Activated CD4-positive, alpha-beta T cell treated with anti-CD3 and anti-CD28 coated beads, Interleukin-2, amount 10 ng/mL, durations not matched to agents 7 days and 5 days (primary cell): ENCODE measurements around the gene MCF2L. TPM values are rescaled to one million over a fixed set of nuclear protein-coding genes. Genes with fewer than 3 reads are reported as not detected.

Source experiments
- CTCF ChIA-PET: fragments of 350-600 bp; sonication (Branson Sonifier 250); formaldehyde crosslinking; loops from one replicate; lab custom pipeline; 2021; ENCODE audit warnings: antibody characterized with exemption; lab: Charles Lee
- POLR2A ChIA-PET: fragments of 350-600 bp; sonication (Branson Sonifier 250); formaldehyde crosslinking; loops from one replicate; lab custom pipeline; 2021; ENCODE audit warnings: antibody characterized with exemption; lab: Charles Lee
- DNase-seq: peaks from one replicate; pipeline ENCODE4 v3.0.0-alpha.2; 2020
- H3K27ac Mint-ChIP-seq: one replicate; pipeline ENCODE4 v1.8.0; 2021; ENCODE audit warnings: mild to moderate bottlenecking, moderate library complexity, mixed read lengths
- H3K27me3 Mint-ChIP-seq: one replicate; pipeline ENCODE4 v1.8.0; 2021; ENCODE audit warnings: mixed read lengths
- H3K36me3 Mint-ChIP-seq: one replicate; pipeline ENCODE4 v1.8.0; 2021; ENCODE audit warnings: low read depth, mixed read lengths
- H3K4me1 Mint-ChIP-seq: one replicate; pipeline ENCODE4 v1.8.0; 2021; ENCODE audit warnings: mixed read lengths
- H3K4me3 Mint-ChIP-seq: one replicate; pipeline ENCODE4 v1.8.0; 2021; ENCODE audit warnings: mild to moderate bottlenecking, moderate library complexity, mixed read lengths
- H3K9me3 Mint-ChIP-seq: one replicate; pipeline ENCODE4 v1.8.0; 2021; ENCODE audit warnings: mixed read lengths
- total RNA-seq, 2 experiments: library from RNA; stranded (reverse); gene quantifications; one replicate each; pipeline ENCODE4 v1.2.3, GENCODE V29; 2021

Gene MCF2L
- total RNA-seq, 2 experiments from 2014 or later: 1.2 to 1.4 TPM

DNA sequence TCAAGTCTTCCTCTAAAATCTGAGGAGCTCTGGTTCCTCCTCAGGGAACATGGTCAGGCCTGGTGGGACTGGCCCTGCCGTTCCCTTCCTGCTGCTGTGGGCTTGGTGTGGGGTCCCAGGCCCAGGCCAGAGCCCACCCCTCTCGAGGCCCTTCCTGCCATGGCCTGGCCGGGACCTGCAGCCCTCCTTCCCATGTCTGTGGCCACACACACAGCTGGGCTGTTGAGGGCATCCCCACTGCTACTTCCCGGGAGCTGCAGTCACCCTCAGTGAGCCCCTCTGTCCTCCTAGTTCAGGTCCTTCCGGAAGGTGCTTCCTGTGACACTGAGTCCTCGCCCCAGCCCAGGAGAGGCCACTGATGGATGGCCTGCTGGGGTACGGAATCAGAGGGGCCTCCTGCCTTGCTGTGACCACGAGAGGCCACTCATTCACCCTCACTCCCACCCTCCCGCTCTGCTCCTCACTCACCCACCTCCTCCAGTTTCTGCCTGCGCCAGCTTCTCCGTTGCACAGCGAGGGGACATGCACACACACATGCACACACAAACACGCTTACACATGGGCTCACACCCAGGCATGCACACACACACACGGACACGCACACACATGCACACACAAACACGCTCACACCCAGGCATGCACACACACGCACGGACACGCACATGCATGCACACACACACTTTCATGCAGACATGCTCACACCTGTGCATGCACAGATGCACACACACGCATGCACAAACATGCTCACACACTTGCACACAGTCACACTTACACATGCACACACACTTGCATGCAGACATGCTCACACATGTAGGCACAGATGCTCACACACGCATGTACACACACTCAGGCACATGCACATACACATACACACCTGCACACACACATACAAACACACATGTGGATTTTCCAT lies 7.3 kb upstream of the MCF2L start:
- DNase-seq: no peak
- POLR2A ChIA-PET: no interaction called here
- no peak overlapping the region for H3K27ac Mint-ChIP-seq
- no peaks in the 10 kb centered on the region for H3K9me3 Mint-ChIP-seq
- no peak overlapping the region for H3K4me3 Mint-ChIP-seq
- CTCF ChIA-PET: no interaction called here
- H3K27me3 Mint-ChIP-seq: no peaks in the 10 kb centered on the region
- H3K36me3 Mint-ChIP-seq: no peaks in the 10 kb centered on the region
- H3K4me1 Mint-ChIP-seq: no peaks in the 10 kb centered on the region

GRCh38 chr13:112962396-112962795 lies 6.6 kb upstream of the MCF2L start:
- ChIA-PET POLR2A (no interaction called here), CTCF (no interaction called here)
- no peaks in the 10 kb centered on the region for H3K4me1 Mint-ChIP-seq
- H3K27me3 Mint-ChIP-seq: no peaks in the 10 kb centered on the region
- no peak overlapping the region for H3K4me3 Mint-ChIP-seq
- DNase-seq: no peak
- H3K27ac Mint-ChIP-seq: no peak overlapping the region
- no peaks in the 10 kb centered on the region for H3K36me3 Mint-ChIP-seq
- no peaks in the 10 kb centered on the region for H3K9me3 Mint-ChIP-seq

DNA sequence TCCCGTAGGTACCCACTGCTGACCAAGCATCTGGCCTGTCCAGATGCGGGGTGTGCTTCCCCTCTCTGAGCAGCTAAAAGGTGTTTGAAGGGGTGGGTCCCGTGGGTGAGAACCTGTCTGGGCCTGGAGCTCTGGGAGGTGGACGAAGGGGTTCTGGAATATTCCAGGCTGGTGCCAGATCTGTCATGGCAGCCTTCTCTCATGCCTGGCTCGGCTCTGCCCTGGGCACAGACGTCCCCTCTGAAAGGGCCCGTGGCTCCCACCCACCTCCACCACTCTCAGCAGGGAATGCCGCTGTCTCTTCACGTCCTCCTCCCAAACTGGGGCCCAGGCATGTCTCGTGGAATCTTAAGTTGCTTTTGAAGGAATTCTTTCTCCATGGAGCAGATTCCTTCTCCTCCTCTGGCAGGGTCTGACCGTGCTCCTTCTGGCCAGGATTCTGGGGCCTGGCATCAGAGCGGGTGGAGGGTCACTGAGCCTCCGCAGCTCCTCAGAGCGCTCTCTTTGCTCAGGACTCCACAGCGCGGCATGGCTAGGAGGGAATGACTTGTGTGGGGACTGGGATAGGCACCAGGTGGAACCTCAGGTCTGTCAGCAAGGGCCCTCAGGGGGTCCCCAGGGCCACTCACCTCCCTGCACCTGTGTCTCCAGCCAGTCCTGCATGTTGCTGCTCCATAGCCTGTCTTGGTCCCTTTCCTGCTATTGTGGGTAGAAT lies 5.9 kb upstream of the MCF2L start:
- ChIA-PET POLR2A (no interaction called here), CTCF (no interaction called here)
- no peaks in the 10 kb centered on the region for H3K9me3 Mint-ChIP-seq
- H3K4me3 Mint-ChIP-seq: no peak overlapping the region
- no peaks in the 10 kb centered on the region for H3K36me3 Mint-ChIP-seq
- H3K27me3 Mint-ChIP-seq: peaks cover 5% of the 10 kb centered on the region
- no peak for DNase-seq
- peaks cover 4% of the 10 kb centered on the region for H3K4me1 Mint-ChIP-seq
- H3K27ac Mint-ChIP-seq: no peak overlapping the region

DNA sequence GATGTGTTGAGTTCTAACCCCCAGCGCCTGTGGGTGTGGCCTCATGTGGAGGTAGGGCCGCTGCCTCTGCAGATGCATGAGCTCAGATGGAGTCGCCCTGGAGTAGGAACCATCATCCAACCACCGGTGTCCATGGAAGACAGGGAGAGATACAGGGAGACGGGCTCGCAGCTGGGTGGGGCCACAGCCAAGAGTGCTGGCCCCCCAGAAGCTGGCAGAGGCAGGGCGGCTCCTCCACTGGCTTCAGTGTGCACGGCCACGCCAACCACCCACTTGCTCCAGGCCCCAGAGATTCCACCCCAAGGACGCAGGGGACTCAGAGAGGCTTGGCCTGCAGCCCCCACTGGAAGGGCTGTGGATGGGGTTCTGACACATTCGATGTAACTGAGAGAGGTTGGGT lies 5.4 kb upstream of the MCF2L start:
- Mint-ChIP-seq H3K4me3 (no peak overlapping the region), H3K27me3 (peaks cover 6% of the 10 kb centered on the region), H3K27ac (no peak overlapping the region), H3K36me3 (no peaks in the 10 kb centered on the region), H3K9me3 (no peaks in the 10 kb centered on the region), H3K4me1 (peaks cover 6% of the 10 kb centered on the region)
- ChIA-PET POLR2A (no interaction called here), CTCF (interaction anchor here (0.6 kb wide), 1 partner anchor 20 kb away, joined by 3 read pairs; no protein-coding TSS in a partner anchor)
- no peak for DNase-seq

DNA sequence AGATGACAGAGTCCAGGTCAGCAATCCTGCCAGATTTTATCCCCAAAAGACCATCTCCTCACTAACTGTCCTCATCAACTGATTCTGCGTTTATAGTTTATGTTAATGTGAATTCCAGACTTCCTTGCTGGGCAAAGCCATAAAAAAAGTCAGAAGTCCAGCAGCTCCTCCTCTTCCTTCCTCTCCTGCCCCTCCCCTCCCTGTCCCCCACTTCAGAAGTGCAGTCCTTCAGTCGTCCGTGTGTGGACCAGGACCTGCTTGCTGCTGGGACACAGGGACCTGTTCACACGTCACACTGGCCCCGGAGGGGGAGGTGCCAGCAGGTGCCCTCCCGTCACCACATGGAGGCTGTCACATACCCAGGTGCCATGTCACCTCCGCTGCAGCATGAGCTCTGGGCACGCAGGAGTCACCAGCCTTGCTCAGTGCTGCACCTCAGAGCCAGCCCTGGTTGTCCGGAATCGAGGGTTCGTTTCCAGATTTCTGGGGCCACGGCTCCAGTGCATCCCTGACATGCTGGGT lies 4.0 kb upstream of the MCF2L start:
- peaks cover 15% of the 10 kb centered on the region for H3K4me1 Mint-ChIP-seq
- H3K36me3 Mint-ChIP-seq: peaks cover 2% of the 10 kb centered on the region
- H3K4me3 Mint-ChIP-seq: no peak overlapping the region
- DNase-seq: no peak
- ChIA-PET CTCF (no interaction called here), POLR2A (no interaction called here)
- H3K9me3 Mint-ChIP-seq: no peaks in the 10 kb centered on the region
- peaks cover 15% of the 10 kb centered on the region for H3K27me3 Mint-ChIP-seq
- H3K27ac Mint-ChIP-seq: no peak overlapping the region

GRCh38 chr13:112965573-112966115 lies 3.4 kb upstream of the MCF2L start:
- Mint-ChIP-seq H3K9me3 (no peaks in the 10 kb centered on the region), H3K27ac (no peak overlapping the region), H3K27me3 (peaks cover 22% of the 10 kb centered on the region), H3K36me3 (peaks cover 2% of the 10 kb centered on the region), H3K4me1 (peaks cover 15% of the 10 kb centered on the region), H3K4me3 (no peak overlapping the region)
- ChIA-PET POLR2A (interaction anchor here (0.6 kb wide), 1 partner anchor 288 kb away, joined by 3 read pairs; no protein-coding TSS in a partner anchor), CTCF (no interaction called here)
- DNase-seq: no peak

GRCh38 chr13:112966776-112967175 lies 2.2 kb upstream of the MCF2L start:
- H3K9me3 Mint-ChIP-seq: no peaks in the 10 kb centered on the region
- H3K36me3 Mint-ChIP-seq: peaks cover 2% of the 10 kb centered on the region
- no peak overlapping the region for H3K27ac Mint-ChIP-seq
- POLR2A ChIA-PET: no interaction called here
- no peak overlapping the region for H3K4me3 Mint-ChIP-seq
- DNase-seq: no peak
- peaks cover 22% of the 10 kb centered on the region for H3K27me3 Mint-ChIP-seq
- H3K4me1 Mint-ChIP-seq: peaks cover 15% of the 10 kb centered on the region
- CTCF ChIA-PET: no interaction called here

DNA sequence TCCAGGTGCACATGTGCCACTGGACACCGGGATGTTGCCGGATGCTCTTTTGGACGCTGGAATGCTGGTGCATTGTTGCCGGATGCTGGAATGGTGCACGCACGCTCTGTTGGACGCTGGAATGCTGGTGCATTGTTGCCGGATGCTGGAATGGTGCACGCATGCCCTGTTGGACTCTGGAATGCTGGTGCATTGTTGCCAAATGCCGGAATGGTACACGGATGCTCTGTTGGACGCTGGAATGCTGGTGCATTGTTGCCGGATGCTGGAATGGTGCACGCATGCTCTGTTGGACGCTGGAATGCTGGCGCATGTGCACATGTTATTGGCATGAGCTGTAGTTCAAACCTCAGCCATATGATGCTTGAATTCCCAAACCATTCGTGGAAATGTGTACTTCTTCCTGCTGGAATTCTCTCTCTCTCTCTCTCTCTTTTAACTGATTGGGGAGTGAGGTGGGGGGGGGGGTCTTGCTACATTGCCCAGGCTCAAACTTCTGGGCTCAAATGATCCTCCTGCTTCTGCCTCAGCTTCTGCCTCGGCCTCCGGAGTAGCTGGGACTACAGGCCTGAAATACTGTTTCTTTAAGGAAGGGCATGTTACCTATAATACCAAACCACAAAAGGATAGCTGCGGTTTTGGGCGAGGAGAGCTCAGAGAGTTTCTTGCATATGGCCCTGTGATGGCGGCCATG lies 1.2 kb upstream of the MCF2L start:
- no peak overlapping the region for H3K27ac Mint-ChIP-seq
- no peaks in the 10 kb centered on the region for H3K9me3 Mint-ChIP-seq
- POLR2A ChIA-PET: no interaction called here

GRCh38 chr13:112968380-112968909 lies 569 bp upstream of the MCF2L start:
- H3K27me3 Mint-ChIP-seq: peaks cover 22% of the 10 kb centered on the region
- H3K36me3 Mint-ChIP-seq: peaks cover 2% of the 10 kb centered on the region
- H3K27ac Mint-ChIP-seq: no peak overlapping the region
- peak; percentile 29 for DNase-seq
- peaks cover 15% of the 10 kb centered on the region for H3K4me1 Mint-ChIP-seq
- no peaks in the 10 kb centered on the region for H3K9me3 Mint-ChIP-seq
- ChIA-PET CTCF (interaction anchor here (0.6 to 1.6 kb wide), 2 partner anchors 10 to 16 kb away, joined by 4 to 5 read pairs; no protein-coding TSS in a partner anchor), POLR2A (no interaction called here)
- peak overlapping the region; percentile 56 for H3K4me3 Mint-ChIP-seq

More for the DNA sequence above, 1.2 kb upstream of the MCF2L start:
- DNase-seq: no peak
- H3K36me3 Mint-ChIP-seq: peaks cover 2% of the 10 kb centered on the region
- peak overlapping the region; percentile 56 for H3K4me3 Mint-ChIP-seq
- peaks cover 22% of the 10 kb centered on the region for H3K27me3 Mint-ChIP-seq
- CTCF ChIA-PET: interaction anchor here (0.6 kb wide), 1 partner anchor 17 kb away, joined by 4 read pairs; no protein-coding TSS in a partner anchor
- peaks cover 15% of the 10 kb centered on the region for H3K4me1 Mint-ChIP-seq

DNA sequence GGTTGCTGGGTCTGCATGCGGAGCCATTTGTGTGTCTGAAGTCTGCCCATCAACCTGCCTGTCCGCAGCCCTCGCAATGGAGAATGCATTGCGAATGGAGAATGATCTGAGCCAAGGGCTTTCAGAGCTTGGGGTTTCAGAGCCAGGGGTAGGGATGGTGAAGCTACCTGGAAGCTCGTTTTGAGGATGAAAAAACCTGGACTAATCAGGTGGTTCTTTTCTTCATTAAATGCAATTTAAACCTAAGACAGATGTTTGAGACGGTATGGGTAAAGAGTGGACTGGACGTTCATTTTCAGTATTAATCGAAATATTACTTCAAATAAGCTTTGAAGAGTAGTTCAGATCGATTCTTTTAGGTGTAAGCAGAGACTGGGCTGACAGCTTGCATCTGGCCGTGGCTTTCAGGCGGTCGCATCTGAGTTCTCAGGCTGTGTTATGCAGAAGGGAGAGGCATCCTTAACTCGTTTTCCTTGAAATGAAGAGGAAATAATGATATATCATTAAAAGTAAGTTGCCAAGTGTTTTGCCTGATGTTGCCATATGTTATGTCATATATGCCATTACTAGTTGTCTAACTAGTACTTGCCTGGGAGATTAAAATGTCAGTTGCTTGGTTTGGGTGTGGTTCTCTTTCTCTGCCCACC lies 801 bp downstream of the MCF2L start:
- DNase-seq: no peak
- Mint-ChIP-seq H3K4me3 (peak overlapping the region; percentile 85), H3K36me3 (peaks cover 2% of the 10 kb centered on the region), H3K27ac (peak overlapping the region; percentile 84), H3K9me3 (no peaks in the 10 kb centered on the region), H3K4me1 (peaks cover 15% of the 10 kb centered on the region), H3K27me3 (peaks cover 22% of the 10 kb centered on the region)
- ChIA-PET POLR2A (no interaction called here), CTCF (interaction anchor here (0.6 to 1.7 kb wide), 5 partner anchors 9 to 525 kb away, joined by 3 to 7 read pairs (median 3); no protein-coding TSS in a partner anchor)

DNA sequence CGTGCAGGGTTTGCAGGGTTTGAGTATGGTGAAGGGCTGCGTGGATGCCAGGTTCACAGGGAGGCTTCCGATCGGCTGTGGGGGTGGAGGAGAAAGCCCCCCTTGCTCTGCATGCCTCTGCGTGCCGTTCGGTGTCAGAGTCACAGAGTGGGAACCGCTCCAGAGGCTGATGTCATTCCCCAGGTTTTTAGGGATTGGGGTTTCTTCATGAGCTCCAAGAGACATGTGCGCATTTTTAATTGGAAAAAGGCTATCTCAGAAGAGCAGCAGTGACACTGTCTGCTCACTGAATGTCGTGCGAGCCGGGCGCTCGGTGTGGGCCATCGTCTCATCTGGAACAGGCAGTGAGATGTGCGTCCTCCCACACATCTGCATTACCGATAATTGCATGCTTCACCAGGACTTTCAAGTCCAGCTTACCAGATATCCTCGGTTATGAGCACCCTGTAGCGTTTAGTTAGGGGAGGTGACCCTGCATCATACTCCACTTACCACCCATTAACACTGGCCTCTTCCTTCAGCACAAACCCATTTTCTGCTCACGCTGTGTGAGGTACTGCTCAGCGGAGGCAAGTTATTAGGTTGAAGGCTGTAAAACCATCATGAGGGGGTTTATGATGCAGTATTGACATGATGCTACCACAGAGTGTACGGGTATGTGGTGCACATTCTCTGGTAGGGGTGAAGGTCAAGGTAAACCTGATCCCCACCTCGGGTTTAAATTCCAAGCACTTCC lies 1.7 kb downstream of the MCF2L start:
- Mint-ChIP-seq H3K4me3 (no peak overlapping the region), H3K27ac (no peak overlapping the region), H3K4me1 (peaks cover 15% of the 10 kb centered on the region), H3K27me3 (peaks cover 22% of the 10 kb centered on the region), H3K9me3 (no peaks in the 10 kb centered on the region), H3K36me3 (peaks cover 2% of the 10 kb centered on the region)
- POLR2A ChIA-PET: no interaction called here
- CTCF ChIA-PET: interaction anchor here (1.7 kb wide), 1 partner anchor 14 kb away, joined by 7 read pairs; no protein-coding TSS in a partner anchor
- DNase-seq: no peak
